A549 (cell line): ENCODE results near the gene NBL1.

Experiments
- BHLHE40 ChIP-seq: IDR thresholded peaks from 2 replicates; pipeline ENCODE4 v1.6.1; 2012; ENCODE audit warnings: low read depth, low read length, inconsistent platforms
- CEBPB ChIP-seq, 2 experiments: fragments of >200 bp in 1 of 2; sonication (Bioruptor Twin) in 1 of 2; formaldehyde crosslinking in 1 of 2; IDR thresholded peaks; 2 replicates each; pipeline ENCODE4 v1.6.1; 2012 to 2016
- CTCF ChIP-seq: fragments of >200 bp; sonication (Bioruptor Twin); formaldehyde crosslinking; IDR thresholded peaks from 3 replicates; pipeline ENCODE4 v1.5.1; 2016
- E2F6 ChIP-seq: IDR thresholded peaks from 2 replicates; pipeline ENCODE4 v1.6.1; 2012; ENCODE audit warnings: low read depth, borderline replicate concordance
- ELK1 ChIP-seq: fragments of 150-350 bp; IDR thresholded peaks from 2 replicates; pipeline ENCODE4 v1.6.1; 2014; ENCODE audit warnings: low read depth, mild to moderate bottlenecking, low read length
- EP300 ChIP-seq, 2 experiments: fragments of >200 bp; sonication (Bioruptor Twin); formaldehyde crosslinking; IDR thresholded peaks; 2 replicates in 1 of 2; 3 replicates in 1 of 2; pipeline ENCODE4 v1.6.1; 2016 to 2017
- MAX ChIP-seq: IDR thresholded peaks from 2 replicates; pipeline ENCODE4 v1.6.1; 2012
- POLR2A ChIP-seq: IDR thresholded peaks from 2 replicates; pipeline ENCODE4 v1.6.1; 2012; ENCODE audit warnings: mild to moderate bottlenecking, low read length
- RAD21 ChIP-seq, 2 experiments: fragments of >200 bp in 1 of 2; sonication (Bioruptor Twin) in 1 of 2; formaldehyde crosslinking in 1 of 2; IDR thresholded peaks in 1 of 2; conservative IDR thresholded peaks in 1 of 2; 2 replicates in 1 of 2; 3 replicates in 1 of 2; pipeline ENCODE4 v1.6.1; 2012 to 2018; ENCODE audit warnings: inconsistent platforms in 1 of 2
- RCOR1 ChIP-seq: fragments of 150-350 bp; IDR thresholded peaks from 2 replicates; pipeline ENCODE4 v1.6.1; 2014; ENCODE audit warnings: antibody characterized with exemption, low read length, low read depth
- SMC3 ChIP-seq: fragments of >200 bp; sonication (Bioruptor Twin); formaldehyde crosslinking; IDR thresholded peaks from 3 replicates; pipeline ENCODE4 v1.6.1; 2018; ENCODE audit warnings: inconsistent platforms
- TP53 ChIP-seq: fragments of 250-450 bp; sonication (Bioruptor Pico); IDR thresholded peaks from 2 replicates; pipeline ENCODE4 v1.5.0; 2021; ENCODE audit warnings: mild to moderate bottlenecking, moderate library complexity
- USF2 ChIP-seq: fragments of 450-650 bp; IDR thresholded peaks from 2 replicates; pipeline ENCODE4 v1.6.1; 2014; ENCODE audit warnings: antibody characterized with exemption
- ZC3H11A ChIP-seq: fragments of 450-650 bp; IDR thresholded peaks from 2 replicates; pipeline ENCODE4 v1.6.1; 2014; ENCODE audit warnings: antibody characterized with exemption, mild to moderate bottlenecking

GRCh38 chr1:19678931-19679453 lies 34.9 kb downstream of the NBL1 start:
- TF ChIP-seq RAD21 (conservative IDR thresholded peaks at IDR 0.05 in 1 of 2, IDR thresholded peaks at IDR 0.05 in 1 of 2) (no peak), SMC3 (no peak), CTCF (no peak), POLR2A (no peak), CEBPB (IDR thresholded peaks at IDR 0.05) (no peak), ELK1 (no peak), USF2 (no peak), BHLHE40 (no peak), ZC3H11A (no peak), RCOR1 (no peak), EP300 (IDR thresholded peaks at IDR 0.05) (no peak), MAX (no peak), E2F6 (no peak), TP53 (CRISPR knock-in tag) (no peak)
